ENCODE data around the gene MTA1.

- TF ChIP-seq POLR2A (IDR thresholded peaks at IDR 0.05; ENCODE audit: low read depth, low read length): no peak
- no peak for TF ChIP-seq TAF1 (IDR thresholded peaks at IDR 0.05; ENCODE audit: borderline replicate concordance, low read depth, low read length)
- TF ChIP-seq POLR2AphosphoS5 (IDR thresholded peaks at IDR 0.05; ENCODE audit: low read depth, low read length): no peak
Measured at GRCh38 chr14:105473033-105473676, 53.5 kb downstream of the MTA1 start.
